GM18511 (cell line): ENCODE results near the gene IDS.

ENCODE experiments used
- ATAC-seq: cut with Tn5 transposase; IDR thresholded peaks from one replicate; pipeline ENCODE4 v1.9.1; 2021; ENCODE audit warnings: mild to moderate bottlenecking, moderate library complexity; ENCODE audit not compliant: unreplicated experiment

IDS gene

DNA sequence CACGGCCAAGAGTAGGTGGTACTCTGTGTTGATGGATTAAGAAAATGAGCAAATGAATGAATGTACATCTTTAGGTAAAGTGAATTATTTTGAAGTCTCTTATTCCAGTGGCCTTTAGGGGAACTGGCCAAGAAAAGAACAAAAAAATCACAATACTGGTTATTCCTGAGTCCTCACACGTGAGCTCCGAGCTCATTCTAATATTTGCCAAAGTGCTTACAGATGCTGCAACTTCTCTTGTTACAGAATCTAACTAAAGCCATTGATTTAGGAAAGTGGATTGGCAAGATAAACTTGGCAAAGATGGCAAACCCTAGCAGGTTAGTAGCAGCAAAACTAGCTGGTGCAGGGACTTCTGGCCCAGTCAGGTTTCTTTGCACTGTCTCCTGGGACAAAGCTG is 37.6 kb downstream of the IDS start:
- no peak for ATAC-seq

GRCh38 chrX:149462849-149463248 is 42.3 kb downstream of the IDS start:
- ATAC-seq = no peak

DNA sequence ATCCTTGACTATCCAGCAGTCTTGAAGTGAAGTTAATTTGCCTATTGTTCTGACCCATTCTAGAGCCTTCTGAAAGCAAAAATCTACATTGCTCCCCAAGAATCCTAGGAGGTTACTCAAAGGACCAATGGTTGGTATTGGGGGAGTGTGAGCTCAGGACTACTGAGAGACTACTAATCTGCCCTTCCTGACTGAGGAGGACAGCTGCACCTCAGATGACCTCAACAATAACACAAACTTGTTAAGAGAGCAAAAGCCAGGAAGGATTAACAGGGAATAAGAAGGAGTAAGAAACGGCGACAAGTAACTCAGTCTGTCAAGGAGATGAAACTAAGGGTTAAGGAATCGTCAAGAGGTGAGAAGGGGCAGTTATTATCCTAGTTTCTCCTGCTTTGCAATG is 43.4 kb downstream of the IDS start:
- ATAC-seq = no peak

- no peak for ATAC-seq
These were observed 46.5 kb downstream of the IDS start for GRCh38 chrX:149458586-149458985.

DNA sequence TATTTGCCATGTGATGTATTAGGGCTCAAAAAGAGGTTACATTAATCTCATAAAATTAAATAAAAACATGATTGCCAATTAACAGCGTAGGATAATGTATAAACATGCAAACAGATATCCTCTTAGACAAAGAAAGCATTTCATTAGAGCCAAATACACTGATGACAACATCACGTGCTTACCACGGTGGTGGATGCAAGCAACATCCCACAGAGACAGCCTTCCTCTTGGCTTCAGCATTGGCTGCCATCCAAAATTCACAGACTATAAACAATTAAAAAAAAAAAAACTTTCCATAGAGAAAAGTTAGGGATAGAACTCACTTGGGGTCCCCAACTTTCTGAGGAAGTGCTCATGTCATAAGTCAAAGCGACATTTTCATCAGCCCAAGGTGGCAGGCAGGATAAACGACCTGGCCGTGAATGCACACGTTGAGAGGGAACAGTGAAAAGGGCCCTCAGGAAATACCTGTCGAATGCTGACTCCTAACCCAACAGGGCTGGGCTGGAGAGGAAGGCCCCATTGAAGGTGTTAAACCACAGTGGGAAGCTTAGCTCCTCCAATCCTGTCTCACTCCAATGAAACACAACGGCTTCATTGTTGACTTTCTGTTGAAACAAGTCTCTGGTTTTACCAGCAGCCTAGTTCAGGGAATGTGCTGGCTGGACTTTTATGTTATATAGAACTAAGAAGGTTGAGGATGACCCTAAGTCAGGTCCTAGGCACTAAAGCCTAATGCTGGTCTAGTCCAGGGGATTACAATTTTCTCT is 48.4 kb downstream of the IDS start:
- ATAC-seq = no peak

DNA sequence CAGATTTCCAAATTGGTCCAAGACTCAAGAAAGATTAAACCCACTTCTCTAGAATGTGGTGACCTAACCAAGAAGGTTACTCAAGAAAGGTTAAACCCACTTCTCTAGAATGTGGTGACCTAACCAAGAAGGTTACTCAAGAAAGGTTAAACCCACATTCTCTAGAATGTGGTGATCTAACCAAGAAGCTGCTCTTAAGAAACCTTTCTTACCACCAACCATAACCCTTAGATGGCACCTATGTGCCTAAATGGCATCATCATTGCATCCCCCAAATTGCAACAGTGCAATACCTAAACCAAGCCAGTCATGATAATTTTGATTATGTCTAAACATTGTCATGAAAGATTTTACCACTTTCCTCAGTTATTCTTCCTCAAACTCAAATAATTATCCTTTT is 49.2 kb downstream of the IDS start:
- no peak for ATAC-seq

GRCh38 chrX:149453906-149454822 is 50.9 kb downstream of the IDS start:
- no peak for ATAC-seq

DNA sequence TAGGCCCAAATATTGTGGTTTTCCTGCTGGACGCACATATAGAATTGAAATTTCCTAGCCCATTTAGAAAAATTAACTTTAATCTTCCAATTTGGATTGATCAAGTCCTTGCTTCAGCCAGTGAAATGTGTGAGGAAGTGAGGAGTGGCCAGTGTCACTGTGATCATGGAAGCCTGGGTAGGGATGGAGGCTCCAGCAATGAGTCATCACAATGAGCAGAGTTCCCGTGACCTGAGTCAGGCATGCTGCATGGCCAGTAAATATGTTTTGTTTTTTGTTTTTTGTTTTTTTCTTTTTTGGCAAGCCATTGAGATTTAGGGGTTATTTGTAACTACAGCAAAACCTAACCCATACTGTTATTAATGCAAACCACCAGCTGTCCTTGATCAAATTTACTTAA is 52.1 kb downstream of the IDS start:
- no peak for ATAC-seq

GRCh38 chrX:149433451-149433850 is 71.7 kb downstream of the IDS start:
- no peak for ATAC-seq

DNA sequence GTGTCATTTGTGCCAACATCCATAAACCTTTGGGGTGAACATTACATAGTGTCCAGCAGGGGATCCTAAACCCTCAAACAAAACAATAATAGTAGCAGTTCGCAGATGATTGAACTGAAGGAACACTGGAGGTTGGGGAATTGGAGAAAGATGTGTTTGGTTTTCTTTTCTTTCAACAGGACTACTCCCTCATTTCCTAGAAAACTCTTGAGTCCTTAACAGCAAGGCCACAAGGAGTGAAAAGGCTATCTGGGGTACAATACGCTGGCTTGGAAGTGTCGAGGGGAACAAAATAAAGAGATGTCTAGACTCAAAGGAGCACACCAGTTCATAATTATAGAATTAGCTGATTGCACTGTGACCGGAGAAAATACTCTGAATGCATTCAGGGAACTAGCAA is 72.1 kb downstream of the IDS start:
- ATAC-seq = no peak
